Measurements from ENCODE around the gene CD63.
"Not testable (repeated sequence)": the region's sequence is repeated elsewhere in the genome, so short reads cannot be mapped to it uniquely, and the experiment has no call there.

The CD63 gene, protein sequence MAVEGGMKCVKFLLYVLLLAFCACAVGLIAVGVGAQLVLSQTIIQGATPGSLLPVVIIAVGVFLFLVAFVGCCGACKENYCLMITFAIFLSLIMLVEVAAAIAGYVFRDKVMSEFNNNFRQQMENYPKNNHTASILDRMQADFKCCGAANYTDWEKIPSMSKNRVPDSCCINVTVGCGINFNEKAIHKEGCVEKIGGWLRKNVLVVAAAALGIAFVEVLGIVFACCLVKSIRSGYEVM

DNA sequence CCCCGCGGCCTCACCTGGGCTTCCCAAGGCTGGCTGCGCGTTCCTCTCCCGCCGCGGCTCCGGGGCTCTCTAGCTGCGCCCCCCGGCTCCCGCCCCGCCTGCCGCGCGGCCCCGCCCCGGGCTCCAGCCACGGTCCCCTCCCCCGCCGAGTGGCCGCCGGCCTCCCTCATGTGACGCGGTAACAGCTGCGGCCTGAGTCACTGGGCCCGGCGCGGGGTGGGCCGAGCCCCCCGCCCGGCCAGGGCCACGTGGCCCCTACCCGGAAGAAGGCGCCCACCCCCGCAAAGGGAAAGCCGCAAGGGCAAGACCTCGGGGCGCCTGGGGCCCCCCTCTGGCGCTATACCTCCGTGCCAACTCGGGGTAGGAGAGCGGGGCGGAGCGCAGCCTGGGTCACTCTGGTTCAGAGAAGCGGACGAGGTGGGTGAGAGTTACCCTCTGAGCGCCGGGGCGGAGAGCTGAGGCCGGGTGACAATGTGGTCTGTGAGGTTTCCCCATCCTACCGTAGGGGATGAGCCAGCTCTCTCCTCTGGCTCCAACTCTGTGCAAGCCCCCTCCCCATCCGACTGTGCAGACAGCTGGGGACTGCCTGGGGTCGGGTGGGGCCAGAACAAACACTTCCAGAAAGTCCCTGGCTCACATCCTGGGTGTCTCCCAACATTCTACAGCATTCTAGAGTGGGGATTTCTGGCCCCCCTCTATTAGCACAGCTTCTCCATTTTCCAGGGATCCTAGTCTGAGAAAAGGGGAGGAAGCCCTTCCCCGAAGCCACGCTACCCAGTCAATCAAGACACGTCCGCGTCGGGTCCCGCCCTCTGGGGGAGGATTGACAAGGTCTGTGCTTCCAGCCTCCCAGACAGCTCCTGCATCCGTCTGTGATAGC, at the start of gene CD63:
Gene CD63, minus strand, starts transcription at position 71 of the 880 bp plus-strand sequence. CDS start 668 bp downstream, outside the sequence.
- intact Hi-C loops (cut with DNase I), result no loop called here
- DNase-seq, result peak; percentile 86 to 99 (median 92)

GRCh38 chr12:55777856-55778255, 49.0 kb upstream of the CD63 start:
- no peak for DNase-seq
- intact Hi-C loops (cut with DNase I), result no loop called here

GRCh38 chr12:55771736-55772135, 42.9 kb upstream of the CD63 start:
- DNase-seq, result no peak
- intact Hi-C loops (cut with DNase I), result no loop called here

DNA sequence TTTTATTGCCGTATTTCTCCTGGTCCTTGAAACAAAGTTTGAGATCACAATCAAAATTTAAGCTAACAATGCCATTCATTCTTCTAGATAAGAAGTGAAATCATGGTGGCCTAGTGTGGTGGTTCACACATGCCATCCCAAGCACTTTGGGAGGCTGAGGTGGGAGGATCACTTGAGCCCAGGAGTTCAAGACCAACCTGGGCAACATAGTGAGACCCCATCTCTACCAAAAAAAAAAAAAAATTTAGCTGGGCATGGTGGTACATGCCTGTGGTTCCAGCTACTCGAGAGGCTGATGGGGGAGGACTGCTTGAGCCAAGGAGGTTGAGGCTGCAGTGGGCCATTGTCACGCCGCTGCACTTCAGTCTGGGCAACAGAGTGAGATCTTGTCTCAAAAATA, 38.3 kb upstream of the CD63 start:
- intact Hi-C loops (cut with DNase I), result no loop called here
- DNase-seq, result no peak

- DNase-seq, result no peak
- intact Hi-C loops (cut with DNase I), result no loop called here
These were observed 37.0 kb upstream of the CD63 start for GRCh38 chr12:55765736-55766290.

DNA sequence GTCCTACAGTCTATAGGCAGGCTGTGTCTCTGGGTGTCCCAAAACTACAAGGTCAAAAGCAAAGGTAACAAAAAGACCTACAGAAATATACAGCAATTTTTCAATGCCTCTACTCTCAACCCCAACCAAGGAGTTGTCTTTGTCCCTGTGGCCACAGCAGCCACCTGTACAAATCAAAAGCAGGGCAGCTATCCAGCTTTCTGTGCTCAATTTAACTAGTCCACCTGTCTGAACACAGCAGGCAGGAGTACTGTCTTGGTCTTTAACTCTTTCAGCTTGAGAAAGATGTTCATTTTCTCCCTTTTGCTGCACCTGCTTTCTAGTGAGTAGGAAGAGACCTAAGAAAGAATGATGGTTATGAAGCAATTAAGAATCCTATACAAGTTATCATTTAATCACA, 33.8 kb upstream of the CD63 start:
- intact Hi-C loops (cut with DNase I), result no loop called here
- DNase-seq, result no peak

- DNase-seq, result no peak
- intact Hi-C loops (cut with DNase I), result no loop called here
These were observed 31.9 kb upstream of the CD63 start for GRCh38 chr12:55760663-55761062.

- DNase-seq, result not testable (repeated sequence)
- intact Hi-C loops (cut with DNase I), result loop anchor here (5.0 kb wide), 1 partner anchor 54 kb away; no protein-coding TSS in a partner anchor
These were observed 29.8 kb upstream of the CD63 start for GRCh38 chr12:55758575-55758974.

GRCh38 chr12:55757701-55758100, 28.9 kb upstream of the CD63 start:
- DNase-seq, result no peak
- intact Hi-C loops (cut with DNase I), result loop anchor here (5.0 kb wide), 1 partner anchor 55 kb away; no protein-coding TSS in a partner anchor

GRCh38 chr12:55755246-55755645, 26.4 kb upstream of the CD63 start:
- no peak for DNase-seq
- intact Hi-C loops (cut with DNase I), result loop anchor here (5.0 kb wide), 1 partner anchor 57 kb away; no protein-coding TSS in a partner anchor

- DNase-seq, result peak in 2 of 10 donors; percentile 62 to 75
- intact Hi-C loops (cut with DNase I), result no loop called here
These were observed 19.6 kb upstream of the CD63 start for GRCh38 chr12:55748230-55748993.

- intact Hi-C loops (cut with DNase I), result no loop called here
- no peak for DNase-seq
These were observed 18.1 kb upstream of the CD63 start for GRCh38 chr12:55746913-55747231.

DNA sequence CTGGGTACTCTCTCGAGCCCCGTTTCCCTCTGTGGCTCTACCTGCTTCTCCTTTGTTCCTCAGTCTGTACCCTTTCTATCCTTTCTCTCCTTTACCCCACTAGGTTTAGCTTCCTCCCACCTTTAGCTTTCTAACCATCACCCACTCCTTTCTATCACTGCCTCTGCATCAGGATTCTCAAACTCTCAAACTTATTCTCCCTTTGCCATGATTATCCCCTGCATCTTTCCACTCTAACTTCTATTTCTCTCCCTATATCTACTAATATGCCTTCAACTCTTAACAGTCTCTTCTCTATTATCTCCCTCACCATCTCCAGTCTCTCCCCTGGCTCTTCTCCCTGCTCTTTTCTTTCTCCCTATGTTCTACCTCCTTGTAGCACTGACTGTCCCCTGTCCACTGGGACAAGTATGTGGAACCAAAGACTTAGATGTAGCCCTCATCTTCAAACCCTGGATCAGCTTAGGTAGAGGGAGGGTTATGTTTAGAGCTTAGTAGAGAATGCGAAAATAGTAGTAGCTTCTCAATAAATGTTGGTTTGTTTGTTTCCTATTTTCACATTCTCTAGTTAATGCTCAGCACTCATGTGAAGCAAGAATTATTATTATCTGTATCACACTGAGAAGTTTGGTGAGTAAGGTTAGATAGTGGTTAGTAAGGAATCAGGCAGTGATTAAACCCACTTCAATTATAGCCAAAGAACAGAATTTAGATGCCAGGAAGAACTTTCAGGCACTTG, 17.5 kb upstream of the CD63 start:
- intact Hi-C loops (cut with DNase I), result no loop called here
- no peak for DNase-seq

GRCh38 chr12:55745361-55746173, 16.8 kb upstream of the CD63 start:
- intact Hi-C loops (cut with DNase I), result no loop called here
- peak in 2 of 10 donors; percentile 62 to 65 for DNase-seq

DNA sequence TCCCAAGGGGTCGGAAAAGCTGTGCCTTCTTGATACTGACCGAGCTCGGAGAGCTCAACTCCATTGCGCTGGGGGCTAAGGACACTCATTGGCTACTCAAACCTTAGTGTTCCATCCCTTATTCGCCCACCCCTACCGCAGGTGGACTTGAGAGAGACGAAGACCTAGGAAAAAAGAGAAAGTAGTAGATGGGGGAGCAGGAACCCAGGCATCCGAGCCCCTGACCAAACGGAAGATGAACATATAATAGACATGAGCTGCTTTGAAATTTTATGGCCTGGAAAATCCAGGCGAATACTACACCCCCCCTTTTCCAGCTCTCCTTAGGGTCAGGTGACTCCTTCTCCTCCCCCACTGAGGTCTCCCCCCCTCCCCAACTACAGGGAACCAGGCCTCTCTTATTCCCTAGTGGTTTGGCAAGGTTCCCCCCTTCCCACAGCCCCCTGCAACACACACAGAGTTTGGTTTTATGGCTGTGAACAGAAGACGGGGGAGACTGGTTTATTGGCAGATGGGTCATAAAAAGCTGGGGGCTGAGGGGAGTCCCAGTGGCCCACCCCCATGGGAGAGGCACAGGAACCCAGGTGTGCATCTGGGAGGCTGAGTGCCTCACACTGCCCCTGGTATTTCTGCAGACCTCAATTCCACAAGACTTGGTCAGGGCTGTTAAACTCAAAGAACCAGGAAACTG, 15.7 kb upstream of the CD63 start:
- DNase-seq, result no peak
- intact Hi-C loops (cut with DNase I), result loop anchor here (5.0 kb wide), 1 partner anchor 183 kb away; the partner anchor contains the start of gene PYM1

DNA sequence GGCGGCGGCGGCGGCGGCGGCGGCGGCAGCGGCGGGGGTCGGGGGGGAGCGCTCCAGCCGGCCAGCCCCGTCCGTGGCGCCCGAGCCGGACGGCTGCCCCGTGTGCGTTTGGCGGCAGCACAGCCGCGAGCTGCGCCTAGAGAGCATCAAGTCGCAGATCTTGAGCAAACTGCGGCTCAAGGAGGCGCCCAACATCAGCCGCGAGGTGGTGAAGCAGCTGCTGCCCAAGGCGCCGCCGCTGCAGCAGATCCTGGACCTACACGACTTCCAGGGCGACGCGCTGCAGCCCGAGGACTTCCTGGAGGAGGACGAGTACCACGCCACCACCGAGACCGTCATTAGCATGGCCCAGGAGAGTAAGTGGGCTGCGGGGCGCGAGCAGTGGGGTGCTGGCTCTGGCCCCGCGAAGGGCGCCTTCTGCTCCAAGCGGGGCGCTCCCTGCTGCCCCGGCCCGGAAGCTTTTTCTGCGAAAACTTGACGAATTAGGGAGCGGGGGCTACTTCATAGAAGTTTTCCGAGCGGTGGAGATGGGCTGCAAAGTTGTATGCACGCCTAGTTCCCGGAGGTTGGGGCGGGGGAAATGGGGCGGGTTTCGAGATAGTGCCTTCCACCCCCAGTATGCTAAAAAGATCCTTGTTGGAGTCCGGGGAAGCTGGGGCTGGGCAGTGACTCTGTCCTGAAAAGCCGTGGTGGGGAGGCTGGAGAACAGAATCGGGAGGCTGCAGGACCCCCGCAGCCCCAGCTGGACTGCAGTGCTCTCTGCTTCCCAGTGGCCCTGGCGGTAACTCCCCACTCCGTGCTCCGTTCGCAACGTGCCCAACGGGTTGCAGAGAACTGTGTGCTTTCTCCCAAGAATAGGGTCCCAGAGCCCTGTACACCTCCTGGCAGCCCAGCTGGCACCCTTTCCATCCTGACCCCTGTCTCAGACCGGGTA, 14.9 kb upstream of the CD63 start:
- DNase-seq, result peak in 5 of 10 donors; percentile 46 to 92 (median 79)
- intact Hi-C loops (cut with DNase I), result loop anchor here (2.0 to 5.0 kb wide), 2 partner anchors 184 to 297 kb away; partner anchors contain the start of genes PYM1 and RPS26
